Stimulated activated CD8-positive, alpha-beta memory T cell treated with anti-CD3 and anti-CD28 coated beads, Interleukin-7, amount 100 ng/mL, for 1 hour (primary cell): ENCODE results near the gene CNBD2.
A peak's percentile ranks its signal among the peaks of the same experiment; 100 is the strongest.
"Not testable (repeated sequence)": the region's sequence is repeated elsewhere in the genome, so short reads cannot be mapped to it uniquely, and the experiment has no call there.

ENCODE experiments used
- DNase-seq, 2 donors: peaks; one replicate each; pipeline ENCODE4 v3.0.0-alpha.2; 2020; ENCODE audit warnings: low read depth in 2 of 2

The CNBD2 gene

GRCh38 chr20:36061754-36062153, 93.4 kb downstream of the CNBD2 start:
- no peak for DNase-seq

- DNase-seq, result no peak
These were observed 94.4 kb downstream of the CNBD2 start for GRCh38 chr20:36062799-36063198.

- DNase-seq, result no peak
These were observed 95.7 kb downstream of the CNBD2 start for GRCh38 chr20:36063916-36064657.

GRCh38 chr20:36064658-36065426, 96.5 kb downstream of the CNBD2 start:
- DNase-seq, result peak; percentile 93 to 96

- no peak for DNase-seq
These were observed 97.1 kb downstream of the CNBD2 start for GRCh38 chr20:36065427-36065998.

- no peak for DNase-seq
These were observed 98.4 kb downstream of the CNBD2 start for GRCh38 chr20:36066777-36067176.

GRCh38 chr20:36068526-36068925, 100.1 kb downstream of the CNBD2 start:
- not testable (repeated sequence) for DNase-seq

- DNase-seq, result no peak
These were observed 102.1 kb downstream of the CNBD2 start for GRCh38 chr20:36070451-36070850.

GRCh38 chr20:36071848-36072247, 103.5 kb downstream of the CNBD2 start:
- no peak for DNase-seq

- no peak for DNase-seq
These were observed 106.6 kb downstream of the CNBD2 start for GRCh38 chr20:36074983-36075382.

GRCh38 chr20:36077762-36078161, 109.4 kb downstream of the CNBD2 start:
- DNase-seq, result not testable (repeated sequence)

- DNase-seq, result no peak
These were observed 111.1 kb downstream of the CNBD2 start for GRCh38 chr20:36079486-36079885.

GRCh38 chr20:36079984-36080383, 111.6 kb downstream of the CNBD2 start:
- DNase-seq, result not testable (repeated sequence)
